Kidney epithelial cell (primary cell): ENCODE results near the gene ADIG. TPM values are rescaled to one million over a fixed set of nuclear protein-coding genes. Genes with fewer than 3 reads are reported as not detected.
A peak's percentile ranks its signal among the peaks of the same experiment; 100 is the strongest.
"Not testable (repeated sequence)": the region's sequence is repeated elsewhere in the genome, so short reads cannot be mapped to it uniquely, and the experiment has no call there.

Source experiments
- DNase-seq: peaks from one replicate; pipeline ENCODE4 v3.0.0-alpha.2; 2010; ENCODE audit warnings: low read depth
- H3K27me3 ChIP-seq: 2 replicates; pipeline ENCODE4 v1.6.0; 2011; ENCODE audit warnings: low read length; ENCODE audit not compliant: control insufficient read depth, insufficient read depth
- H3K36me3 ChIP-seq: 2 replicates; pipeline ENCODE4 v1.5.1; 2011; ENCODE audit warnings: low read length; ENCODE audit not compliant: control insufficient read depth, insufficient read depth
- H3K4me3 ChIP-seq: 2 replicates; pipeline ENCODE4 v1.5.1; 2011; ENCODE audit warnings: low read depth, mild to moderate bottlenecking, control low read depth, low read length
- CTCF ChIP-seq: IDR thresholded peaks from 2 replicates; pipeline ENCODE4 v1.5.1; 2011; ENCODE audit warnings: mild to moderate bottlenecking, moderate library complexity, low read length, control low read depth, inconsistent platforms; ENCODE audit not compliant: insufficient read depth, poor library complexity, severe bottlenecking
- total RNA-seq: library from RNA; depleted of rRNA; stranded (reverse); fragments of >200 nt; gene quantifications from 2 replicates; pipeline ENCODE4 v1.2.3, GENCODE V29; 2015

The ADIG gene
- total RNA-seq, 1 donor from 2014 or later = not detected

GRCh38 chr20:38590676-38591473 is 9.9 kb downstream of the ADIG start:
- DNase-seq = no peak
- H3K27me3 ChIP-seq = no peaks in the 10 kb centered on the region
- peak; percentile 13 for TF ChIP-seq CTCF
- no peak overlapping the region for H3K4me3 ChIP-seq
- no peaks in the 10 kb centered on the region for H3K36me3 ChIP-seq

GRCh38 chr20:38591474-38592410 is 10.7 kb downstream of the ADIG start:
- no peak for DNase-seq
- Histone ChIP-seq H3K27me3 (no peaks in the 10 kb centered on the region), H3K4me3 (no peak overlapping the region), H3K36me3 (no peaks in the 10 kb centered on the region)
- TF ChIP-seq CTCF = no peak

- not testable (repeated sequence) for H3K27me3 ChIP-seq, H3K4me3 ChIP-seq, H3K36me3 ChIP-seq, DNase-seq
Measured at GRCh38 chr20:38592411-38592790, 11.4 kb downstream of the ADIG start.

- not testable (repeated sequence) for H3K36me3 ChIP-seq, H3K4me3 ChIP-seq, DNase-seq, H3K27me3 ChIP-seq
Measured at GRCh38 chr20:38594281-38594680, 13.3 kb downstream of the ADIG start.

GRCh38 chr20:38595886-38596285 is 14.9 kb downstream of the ADIG start:
- H3K36me3 ChIP-seq, H3K4me3 ChIP-seq, H3K27me3 ChIP-seq, DNase-seq: not testable (repeated sequence)

- peak; percentile 41 for DNase-seq
- Histone ChIP-seq H3K27me3 (no peaks in the 10 kb centered on the region), H3K36me3 (no peaks in the 10 kb centered on the region), H3K4me3 (no peak overlapping the region)
- TF ChIP-seq CTCF = no peak
Measured at GRCh38 chr20:38599410-38599882, 18.4 kb downstream of the ADIG start.

- no peak for TF ChIP-seq CTCF
- DNase-seq = no peak
- Histone ChIP-seq H3K4me3 (no peak overlapping the region), H3K36me3 (no peaks in the 10 kb centered on the region), H3K27me3 (no peaks in the 10 kb centered on the region)
Measured at GRCh38 chr20:38600057-38600456, 19.1 kb downstream of the ADIG start.
